ENCODE results near the gene TP53TG5. TPM values are rescaled to one million over a fixed set of nuclear protein-coding genes. Genes with fewer than 3 reads are reported as not detected.

Gene TP53TG5
- total RNA-seq, 1 donor = 0.09 TPM

DNA sequence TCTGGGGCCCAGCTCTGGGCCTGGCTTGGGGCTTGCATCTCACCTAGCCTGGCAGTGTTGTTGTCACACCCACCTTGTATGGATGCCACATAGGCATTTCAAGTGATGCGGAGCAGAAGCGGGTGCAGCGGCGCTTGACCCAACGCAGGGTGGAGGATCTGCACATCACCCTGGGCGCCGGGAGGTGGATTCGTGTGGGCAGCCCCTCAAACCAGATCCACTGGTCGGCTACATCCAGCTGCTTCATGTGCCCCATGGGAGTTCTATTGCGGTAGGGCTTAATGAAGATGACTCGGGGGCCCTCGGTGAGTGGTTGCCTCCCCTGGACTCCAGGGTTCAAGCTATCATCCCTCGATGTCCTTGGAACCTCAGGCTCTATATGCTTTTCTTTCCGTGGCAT is 3.2 kb downstream of the TP53TG5 start:
- H3K4me3 ChIP-seq (ENCODE audit: low read depth, low read length) = no peak overlapping the region
- DNase-seq (ENCODE audit: low read depth) = no peak
- no peak for TF ChIP-seq CTCF (IDR thresholded peaks at IDR 0.05; ENCODE audit: insufficient read depth, low read length)

GRCh38 chr20:45374101-45374467 is 4.0 kb downstream of the TP53TG5 start:
- no peak for TF ChIP-seq CTCF (IDR thresholded peaks at IDR 0.05; ENCODE audit: insufficient read depth, low read length)
- no peak for DNase-seq (ENCODE audit: low read depth)
- H3K4me3 ChIP-seq (ENCODE audit: low read depth, low read length) = no peak overlapping the region

- DNase-seq (ENCODE audit: low read depth) = peak; percentile 87
- H3K4me3 ChIP-seq (ENCODE audit: low read depth, low read length) = peak overlapping the region; percentile 52
- peak; percentile 90 for TF ChIP-seq CTCF (IDR thresholded peaks at IDR 0.05; ENCODE audit: insufficient read depth, low read length)
These were observed 4.6 kb downstream of the TP53TG5 start for GRCh38 chr20:45373353-45374100.

GRCh38 chr20:45372646-45373352 is 5.3 kb downstream of the TP53TG5 start:
- TF ChIP-seq CTCF (IDR thresholded peaks at IDR 0.05; ENCODE audit: insufficient read depth, low read length) = no peak
- H3K4me3 ChIP-seq (ENCODE audit: low read depth, low read length) = no peak overlapping the region
- no peak for DNase-seq (ENCODE audit: low read depth)

GRCh38 chr20:45372241-45372640 is 5.9 kb downstream of the TP53TG5 start:
- no peak overlapping the region for H3K4me3 ChIP-seq (ENCODE audit: low read depth, low read length)
- no peak for DNase-seq (ENCODE audit: low read depth)
- no peak for TF ChIP-seq CTCF (IDR thresholded peaks at IDR 0.05; ENCODE audit: insufficient read depth, low read length)

DNA sequence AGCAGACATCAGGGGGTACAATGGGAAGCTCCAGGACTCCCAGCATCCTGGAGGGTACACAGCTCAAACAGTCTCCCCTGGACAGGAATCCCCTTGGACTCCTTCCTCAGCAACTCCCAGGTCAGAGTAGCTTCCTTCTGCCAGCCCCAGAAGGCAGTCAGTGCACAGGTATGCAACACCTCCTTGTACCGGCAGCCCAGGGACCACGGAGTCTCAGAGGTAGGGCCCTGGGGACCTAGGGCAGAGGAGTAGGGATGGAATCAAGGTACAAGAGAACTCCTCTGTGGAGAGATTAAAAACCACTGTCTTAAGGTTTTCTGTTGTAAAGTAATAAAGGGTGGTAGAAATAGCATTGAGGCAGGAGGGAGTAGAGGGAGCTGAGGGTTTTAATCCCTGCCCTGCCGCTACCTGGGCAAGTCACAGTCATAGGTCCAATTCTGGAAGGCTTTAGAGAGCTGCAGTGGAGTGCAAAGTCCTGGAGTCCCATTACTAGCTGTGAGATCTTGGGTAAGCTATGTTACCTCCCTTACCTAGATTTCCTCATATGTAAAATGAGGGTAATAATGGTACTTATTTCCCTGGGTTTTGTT is 7.5 kb downstream of the TP53TG5 start:
- DNase-seq (ENCODE audit: low read depth) = no peak
- H3K4me3 ChIP-seq (ENCODE audit: low read depth, low read length) = no peak overlapping the region
- TF ChIP-seq CTCF (IDR thresholded peaks at IDR 0.05; ENCODE audit: insufficient read depth, low read length) = no peak
